ENCODE measurements around the gene TEPSIN.

DNA sequence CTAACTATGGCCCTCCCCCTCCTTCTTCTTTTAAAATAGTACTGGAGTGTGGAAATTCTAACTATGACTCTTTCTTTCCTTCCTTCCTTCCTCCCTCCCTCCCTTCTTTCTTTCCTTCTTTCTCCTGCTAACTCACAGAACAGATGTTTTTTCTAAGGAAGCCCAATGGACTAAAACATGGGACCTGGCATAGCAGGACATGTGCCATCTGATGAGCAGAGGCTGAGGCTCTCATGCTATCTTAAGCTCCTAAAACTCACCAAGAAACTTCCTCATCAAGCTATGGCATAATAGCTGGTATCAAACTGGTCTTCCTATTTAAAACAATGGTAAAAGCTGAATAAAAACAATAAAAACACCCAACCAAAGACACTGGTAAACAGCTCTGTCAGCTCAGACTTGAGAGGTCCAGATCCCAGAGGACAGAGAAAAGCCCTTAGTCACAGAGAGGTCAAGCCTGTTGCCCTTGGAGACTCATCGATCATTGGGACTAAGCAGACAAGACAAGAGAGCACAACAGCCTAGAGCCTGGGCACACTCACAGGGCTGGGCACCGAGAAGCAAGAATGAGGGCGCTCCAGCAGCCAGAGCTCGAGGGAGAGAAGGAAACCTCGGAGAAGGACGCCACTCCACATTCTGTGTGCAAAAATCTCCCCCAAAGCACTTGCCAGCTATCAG lies 28.7 kb upstream of the TEPSIN start:
- TF ChIP-seq EZH2 (IDR thresholded peaks at IDR 0.05; ENCODE audit: low read depth, low read length, severe bottlenecking) (no peak), YY1 (IDR thresholded peaks at IDR 0.05; ENCODE audit: low read depth, low read length) (no peak), CTCF (IDR thresholded peaks at IDR 0.05; ENCODE audit: control extremely low read depth in 1 of 3, insufficient read depth in 1 of 3, low read depth in 1 of 3, low read length in 3 of 3) (no peak), POLR2AphosphoS5 (IDR thresholded peaks at IDR 0.05; ENCODE audit: low read depth, low read length) (no peak), TEAD4 (IDR thresholded peaks at IDR 0.05; ENCODE audit: low read depth, low read length) (no peak), JUND (IDR thresholded peaks at IDR 0.05; ENCODE audit: low read length) (no peak), ZNF274 (IDR thresholded peaks at IDR 0.05; ENCODE audit: borderline replicate concordance, extremely low read depth, low read length) (no peak), CEBPB (IDR thresholded peaks at IDR 0.05; ENCODE audit: low read depth, low read length) (no peak), KDM1A (IDR thresholded peaks at IDR 0.05; ENCODE audit: borderline replicate concordance, low read length) (no peak), EP300 (IDR thresholded peaks at IDR 0.05; ENCODE audit: borderline replicate concordance in 1 of 2, low read depth in 2 of 2, low read length in 2 of 2) (no peak), TAF1 (IDR thresholded peaks at IDR 0.05; ENCODE audit: low read depth, low read length) (no peak), POLR2A (IDR thresholded peaks at IDR 0.05; ENCODE audit: control extremely low read depth in 1 of 2, low read depth in 2 of 2, low read length in 2 of 2) (no peak), EGR1 (IDR thresholded peaks at IDR 0.05; ENCODE audit: borderline replicate concordance, low read depth, low read length) (no peak)
- TF ChIP-seq, protein P1, sequence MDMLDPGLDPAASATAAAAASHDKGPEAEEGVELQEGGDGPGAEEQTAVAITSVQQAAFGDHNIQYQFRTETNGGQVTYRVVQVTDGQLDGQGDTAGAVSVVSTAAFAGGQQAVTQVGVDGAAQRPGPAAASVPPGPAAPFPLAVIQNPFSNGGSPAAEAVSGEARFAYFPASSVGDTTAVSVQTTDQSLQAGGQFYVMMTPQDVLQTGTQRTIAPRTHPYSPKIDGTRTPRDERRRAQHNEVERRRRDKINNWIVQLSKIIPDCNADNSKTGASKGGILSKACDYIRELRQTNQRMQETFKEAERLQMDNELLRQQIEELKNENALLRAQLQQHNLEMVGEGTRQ (IDR thresholded peaks at IDR 0.05; ENCODE audit: low read length) = no peak

Measured in H1 (cell line).